Neural cell (in vitro differentiated cells): ENCODE results near the gene GRAPL. TPM values are rescaled to one million over a fixed set of nuclear protein-coding genes. Genes with fewer than 3 reads are reported as not detected.
"Not testable (repeated sequence)": the region's sequence is repeated elsewhere in the genome, so short reads cannot be mapped to it uniquely, and the experiment has no call there.

Experiments
- H2AFZ ChIP-seq: fragments of 200-600, 300-800 bp; sonication (generic), shearing (Covaris generic); 2 replicates; pipeline ENCODE4 v1.6.0; 2014; ENCODE audit warnings: low read depth, mild to moderate bottlenecking, antibody characterized with exemption, low read length, moderate library complexity
- H3F3A ChIP-seq: fragments of 200-600 bp; shearing (Covaris generic); 2 replicates; pipeline ENCODE4 v1.6.1; 2016; ENCODE audit warnings: mild to moderate bottlenecking, moderate library complexity, mixed read lengths, antibody characterized with exemption, low read length; ENCODE audit not compliant: insufficient read depth, poor library complexity, severe bottlenecking
- H3K27ac ChIP-seq: fragments of 200-600, 300-800 bp; sonication (generic), shearing (Covaris generic); 2 replicates; pipeline ENCODE4 v1.5.1; 2014; ENCODE audit warnings: mild to moderate bottlenecking, low read length, moderate library complexity
- H3K27me3 ChIP-seq: fragments of 300-800, 200-600 bp; sonication (generic), shearing (Covaris generic); 2 replicates; pipeline ENCODE4 v1.6.0; 2014; ENCODE audit warnings: mild to moderate bottlenecking, low read depth, low read length, moderate library complexity; ENCODE audit not compliant: insufficient read depth
- H3K36me3 ChIP-seq: fragments of 300-800, 200-600 bp; sonication (generic), shearing (Covaris generic); 2 replicates; pipeline ENCODE4 v1.5.1; 2014; ENCODE audit warnings: mild to moderate bottlenecking, antibody characterized with exemption, low read length, moderate library complexity; ENCODE audit not compliant: insufficient read depth
- H3K4me2 ChIP-seq: fragments of 300-800, 200-600 bp; sonication (generic), shearing (Covaris generic); 2 replicates; pipeline ENCODE4 v1.6.0; 2014; ENCODE audit warnings: mild to moderate bottlenecking, low read length
- H3K4me3 ChIP-seq: fragments of 300-800, 200-600 bp; sonication (generic), shearing (Covaris generic); 2 replicates; pipeline ENCODE4 v1.5.1; 2014; ENCODE audit warnings: mild to moderate bottlenecking, low read length, moderate library complexity
- H3K79me2 ChIP-seq: fragments of 200-600 bp; shearing (Covaris generic); replicated peaks from 2 replicates; pipeline ENCODE4 v1.6.0; 2014; ENCODE audit warnings: mild to moderate bottlenecking, low read length, moderate library complexity; ENCODE audit not compliant: insufficient read depth
- H3K9ac ChIP-seq: fragments of 300-800, 200-600 bp; sonication (generic), shearing (Covaris generic); 2 replicates; pipeline ENCODE4 v1.6.1; 2016; ENCODE audit warnings: mild to moderate bottlenecking, low read length, mixed read lengths
- H3K9me2 ChIP-seq: fragments of 200-600 bp; shearing (Covaris generic); 2 replicates; pipeline ENCODE4 v1.6.1; 2016; ENCODE audit warnings: mild to moderate bottlenecking, low read length, mixed read lengths; ENCODE audit not compliant: insufficient read depth
- H3K9me3 ChIP-seq: fragments of 200-600, 300-800 bp; sonication (generic), shearing (Covaris generic); 2 replicates; pipeline ENCODE4 v1.6.1; 2016; ENCODE audit warnings: mild to moderate bottlenecking, mixed run types, low read length, moderate library complexity, mixed read lengths
- H4K20me1 ChIP-seq: fragments of 200-600 bp; shearing (Covaris generic); 2 replicates; pipeline ENCODE4 v1.6.1; 2016; ENCODE audit warnings: mild to moderate bottlenecking, mixed run types; ENCODE audit not compliant: insufficient read depth
- polyA plus RNA-seq: library from polyadenylated mRNA; depleted of rRNA; stranded (reverse); fragments of >200 nt; gene quantifications from 2 replicates; pipeline ENCODE4 v1.2.3, GENCODE V29; 2014

The GRAPL gene
- polyA plus RNA-seq, 1 donor from 2014 or later: not detected

- not testable (repeated sequence) for H4K20me1 ChIP-seq, H3K27ac ChIP-seq, H3K9me3 ChIP-seq, H3K9me2 ChIP-seq, H3K36me3 ChIP-seq, H3K4me2 ChIP-seq, H3K27me3 ChIP-seq, H2AFZ ChIP-seq, H3F3A ChIP-seq, H3K4me3 ChIP-seq, H3K79me2 ChIP-seq, H3K9ac ChIP-seq
Measured at GRCh38 chr17:19129500-19129899, 2.1 kb downstream of the GRAPL start.

- H3K4me3 ChIP-seq, H3K79me2 ChIP-seq, H3K9me2 ChIP-seq, H3F3A ChIP-seq, H3K36me3 ChIP-seq, H2AFZ ChIP-seq, H3K27me3 ChIP-seq, H3K27ac ChIP-seq, H3K4me2 ChIP-seq, H3K9ac ChIP-seq, H3K9me3 ChIP-seq, H4K20me1 ChIP-seq: not testable (repeated sequence)
Measured at GRCh38 chr17:19131108-19131507, 3.7 kb downstream of the GRAPL start.

DNA sequence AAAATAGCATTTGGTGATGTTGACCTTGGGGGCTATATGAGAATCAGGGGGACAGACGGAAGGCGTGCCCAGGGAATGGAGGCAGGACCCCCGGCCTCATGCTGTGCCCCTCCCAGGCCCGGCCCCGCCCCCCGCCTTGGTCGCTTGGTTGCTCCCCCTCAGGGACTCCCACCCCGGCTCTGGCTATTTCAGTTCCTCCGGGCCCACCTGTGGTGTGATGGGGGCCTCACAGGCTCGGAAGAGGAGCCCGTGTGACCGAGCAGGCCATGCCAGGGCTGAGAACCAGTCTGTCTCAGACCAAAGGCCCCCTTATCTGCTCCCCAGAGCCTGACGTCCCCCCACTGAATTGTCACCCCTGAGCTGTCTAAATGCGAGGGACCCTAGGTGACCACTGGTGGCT is 4.4 kb downstream of the GRAPL start:
- not testable (repeated sequence) for H3K36me3 ChIP-seq, H3K27ac ChIP-seq, H3K4me3 ChIP-seq, H3K9me2 ChIP-seq, H4K20me1 ChIP-seq, H2AFZ ChIP-seq, H3F3A ChIP-seq, H3K4me2 ChIP-seq, H3K9ac ChIP-seq, H3K27me3 ChIP-seq, H3K9me3 ChIP-seq, H3K79me2 ChIP-seq

GRCh38 chr17:19133793-19134192 is 6.4 kb downstream of the GRAPL start:
- H3K27me3 ChIP-seq, H3K9me2 ChIP-seq, H3K27ac ChIP-seq, H3K9ac ChIP-seq, H3F3A ChIP-seq, H3K4me2 ChIP-seq, H3K9me3 ChIP-seq, H3K79me2 ChIP-seq, H2AFZ ChIP-seq, H3K36me3 ChIP-seq, H3K4me3 ChIP-seq, H4K20me1 ChIP-seq: not testable (repeated sequence)

- not testable (repeated sequence) for H3K27ac ChIP-seq, H3K79me2 ChIP-seq, H3K9me3 ChIP-seq, H3K4me3 ChIP-seq, H3K36me3 ChIP-seq, H3F3A ChIP-seq, H3K9me2 ChIP-seq, H3K9ac ChIP-seq, H3K27me3 ChIP-seq, H4K20me1 ChIP-seq, H2AFZ ChIP-seq, H3K4me2 ChIP-seq
Measured at GRCh38 chr17:19135391-19135790, 8.0 kb downstream of the GRAPL start.

DNA sequence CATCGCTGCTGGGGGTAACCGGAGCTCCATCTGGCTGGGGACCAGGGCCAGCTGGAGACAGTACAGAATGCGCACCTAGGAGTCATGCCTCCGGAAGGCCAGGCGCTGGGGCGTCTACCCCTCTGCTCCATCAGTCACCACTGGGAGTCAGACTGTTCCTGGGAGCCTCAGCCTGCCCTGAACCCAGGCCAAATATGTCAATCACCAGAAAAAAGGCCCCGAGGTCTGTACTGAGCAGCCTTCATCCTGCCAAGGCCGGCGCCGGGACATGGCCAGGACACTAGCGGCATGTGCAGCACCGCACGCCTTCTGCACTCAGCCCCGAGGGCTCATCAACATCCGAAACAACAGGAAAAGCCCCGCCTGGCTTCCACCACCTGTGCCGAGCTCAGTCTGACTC is 8.7 kb downstream of the GRAPL start:
- H3K9ac ChIP-seq, H3K9me3 ChIP-seq, H2AFZ ChIP-seq, H3K4me3 ChIP-seq, H3F3A ChIP-seq, H3K9me2 ChIP-seq, H3K79me2 ChIP-seq, H3K4me2 ChIP-seq, H3K36me3 ChIP-seq, H3K27ac ChIP-seq, H4K20me1 ChIP-seq, H3K27me3 ChIP-seq: not testable (repeated sequence)

GRCh38 chr17:19136605-19137004 is 9.2 kb downstream of the GRAPL start:
- not testable (repeated sequence) for H3K4me2 ChIP-seq, H4K20me1 ChIP-seq, H3F3A ChIP-seq, H3K79me2 ChIP-seq, H3K9me3 ChIP-seq, H3K9ac ChIP-seq, H3K36me3 ChIP-seq, H3K9me2 ChIP-seq, H3K27ac ChIP-seq, H2AFZ ChIP-seq, H3K4me3 ChIP-seq, H3K27me3 ChIP-seq

- H3K4me2 ChIP-seq, H2AFZ ChIP-seq, H3K79me2 ChIP-seq, H3K4me3 ChIP-seq, H4K20me1 ChIP-seq, H3K27ac ChIP-seq, H3K9me3 ChIP-seq, H3K9me2 ChIP-seq, H3K27me3 ChIP-seq, H3K36me3 ChIP-seq, H3F3A ChIP-seq, H3K9ac ChIP-seq: not testable (repeated sequence)
Measured at GRCh38 chr17:19137959-19138358, 10.6 kb downstream of the GRAPL start.
